GM12875 (cell line): Measurements from ENCODE around the gene ROBO3.

Experiments used
- H3K4me3 ChIP-seq: one replicate; pipeline ENCODE4 v1.5.1; 2011; ENCODE audit warnings: low read depth, low read length, control low read depth
- CTCF ChIP-seq: IDR thresholded peaks from 2 replicates; pipeline ENCODE4 v1.5.1; 2011; ENCODE audit warnings: low read depth, mild to moderate bottlenecking, control low read depth, inconsistent platforms, low read length, moderate library complexity, borderline replicate concordance; ENCODE audit not compliant: insufficient read depth

The ROBO3 gene

GRCh38 chr11:124896071-124896750 lies 31.0 kb downstream of the ROBO3 start:
- TF ChIP-seq CTCF: no peak
- H3K4me3 ChIP-seq: no peak overlapping the region

GRCh38 chr11:124896821-124897391 lies 31.7 kb downstream of the ROBO3 start:
- no peak for TF ChIP-seq CTCF
- H3K4me3 ChIP-seq: no peak overlapping the region

GRCh38 chr11:124897674-124898262 lies 32.5 kb downstream of the ROBO3 start, which contains the start of gene ROBO4:
Gene ROBO4 (minus strand): TSS chr11:124897865. CDS start chr11:124897795, 70 bp downstream.
- H3K4me3 ChIP-seq: no peak within 1 kb of the TSS

GRCh38 chr11:124898263-124898680 lies 33.0 kb downstream of the ROBO3 start:
- no peak overlapping the region for H3K4me3 ChIP-seq

More at GRCh38 chr11:124897674-124898262, 32.5 kb downstream of the ROBO3 start, which contains the start of gene ROBO4:
- no peak for TF ChIP-seq CTCF

GRCh38 chr11:124898711-124899110 lies 33.5 kb downstream of the ROBO3 start:
- no peak for TF ChIP-seq CTCF
- no peak overlapping the region for H3K4me3 ChIP-seq

More at GRCh38 chr11:124898263-124898680, 33.0 kb downstream of the ROBO3 start:
- TF ChIP-seq CTCF: no peak

GRCh38 chr11:124899383-124900145 lies 34.3 kb downstream of the ROBO3 start:
- TF ChIP-seq CTCF: no peak
- H3K4me3 ChIP-seq: no peak overlapping the region

- no peak overlapping the region for H3K4me3 ChIP-seq
- no peak for TF ChIP-seq CTCF
Observed at GRCh38 chr11:124900464-124900863, 35.2 kb downstream of the ROBO3 start.
